ENCODE measurements around the gene NSD2. TPM values are rescaled to one million over a fixed set of nuclear protein-coding genes. Genes with fewer than 3 reads are reported as not detected.
A peak's percentile ranks its signal among the peaks of the same experiment; 100 is the strongest.

Gene NSD2
- total RNA-seq, 1 donor from 2014 or later = 176 TPM

DNA sequence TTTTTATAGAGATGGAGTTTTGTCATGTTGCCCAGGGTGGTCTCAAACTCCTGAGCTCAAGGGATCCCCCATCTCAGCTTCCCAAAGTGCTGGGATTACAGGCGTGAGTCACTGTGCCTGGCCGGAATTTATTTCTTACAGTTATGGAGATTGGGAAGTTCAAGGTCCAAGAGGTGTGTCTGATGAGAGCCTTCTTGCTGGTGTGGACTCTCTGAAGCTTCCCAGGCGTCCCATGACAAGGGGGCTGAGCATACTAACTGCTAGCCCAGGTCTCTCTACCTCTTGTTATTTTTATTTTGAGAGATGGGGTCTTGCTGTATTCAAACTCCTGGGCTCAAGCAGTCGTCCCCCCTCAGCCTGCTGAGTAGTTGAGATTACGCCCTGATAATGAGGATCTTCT, 2.9 kb upstream of the NSD2 start:
- peaks cover 45% of the 10 kb centered on the region for H3K4me1 ChIP-seq
- Mint-ChIP-seq H3K27ac (no peak overlapping the region), H3K27me3 (ENCODE audit: insufficient read depth, low read depth) (peaks cover 8% of the 10 kb centered on the region), H3K36me3 (no peaks in the 10 kb centered on the region), H3K4me1 (peaks cover 59% of the 10 kb centered on the region), H3K9me3 (no peaks in the 10 kb centered on the region), H3K4me3 (peak overlapping the region; percentile 69)
- peaks cover 54% of the 10 kb centered on the region for H3K27me3 ChIP-seq
- no peaks in the 10 kb centered on the region for H3K36me3 ChIP-seq
- H3F3A ChIP-seq (ENCODE audit: low read depth) = peaks cover 46% of the 10 kb centered on the region
- peaks cover 30% of the 10 kb centered on the region for H4K20me1 ChIP-seq (ENCODE audit: low read depth)
- H3K79me2 ChIP-seq (ENCODE audit: low read depth) = peaks cover 15% of the 10 kb centered on the region
- no peak overlapping the region for H2AFZ ChIP-seq (replicated peaks)
- DNase-seq (ENCODE audit: low spot score) = no peak
- H3K9ac ChIP-seq = no peak overlapping the region
- H3K4me2 ChIP-seq = no peak overlapping the region
- H3K4me3 ChIP-seq = no peak overlapping the region
- TF ChIP-seq EZH2 (IDR thresholded peaks at IDR 0.05) (no peak), EZH2phosphoT487 (IDR thresholded peaks at IDR 0.05) (no peak)
- TF ChIP-seq, protein P1, sequence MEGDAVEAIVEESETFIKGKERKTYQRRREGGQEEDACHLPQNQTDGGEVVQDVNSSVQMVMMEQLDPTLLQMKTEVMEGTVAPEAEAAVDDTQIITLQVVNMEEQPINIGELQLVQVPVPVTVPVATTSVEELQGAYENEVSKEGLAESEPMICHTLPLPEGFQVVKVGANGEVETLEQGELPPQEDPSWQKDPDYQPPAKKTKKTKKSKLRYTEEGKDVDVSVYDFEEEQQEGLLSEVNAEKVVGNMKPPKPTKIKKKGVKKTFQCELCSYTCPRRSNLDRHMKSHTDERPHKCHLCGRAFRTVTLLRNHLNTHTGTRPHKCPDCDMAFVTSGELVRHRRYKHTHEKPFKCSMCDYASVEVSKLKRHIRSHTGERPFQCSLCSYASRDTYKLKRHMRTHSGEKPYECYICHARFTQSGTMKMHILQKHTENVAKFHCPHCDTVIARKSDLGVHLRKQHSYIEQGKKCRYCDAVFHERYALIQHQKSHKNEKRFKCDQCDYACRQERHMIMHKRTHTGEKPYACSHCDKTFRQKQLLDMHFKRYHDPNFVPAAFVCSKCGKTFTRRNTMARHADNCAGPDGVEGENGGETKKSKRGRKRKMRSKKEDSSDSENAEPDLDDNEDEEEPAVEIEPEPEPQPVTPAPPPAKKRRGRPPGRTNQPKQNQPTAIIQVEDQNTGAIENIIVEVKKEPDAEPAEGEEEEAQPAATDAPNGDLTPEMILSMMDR (IDR thresholded peaks at IDR 0.05) = no peak
- H3K27ac ChIP-seq = no peak overlapping the region
- H3K9me3 ChIP-seq (ENCODE audit: low read depth) = no peaks in the 10 kb centered on the region

DNA sequence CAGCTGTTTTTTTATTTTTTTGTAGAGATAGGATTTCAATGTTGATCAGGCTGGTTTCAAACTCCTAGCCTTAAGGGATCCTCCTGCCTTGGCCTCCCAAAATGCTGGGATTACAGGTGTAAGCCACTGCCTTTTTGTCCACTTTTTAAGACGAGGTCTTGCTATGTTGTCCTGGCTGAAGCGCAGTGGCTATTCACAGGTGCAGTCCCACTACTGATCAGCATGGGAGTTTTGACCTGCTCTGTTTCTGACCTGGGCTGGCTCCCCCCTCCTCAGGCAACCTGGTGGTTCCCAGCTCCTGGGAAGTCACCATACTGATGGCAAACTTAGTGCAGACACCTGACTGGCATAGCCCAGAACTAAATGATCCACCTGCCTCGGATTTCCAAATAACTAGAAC, 2.3 kb upstream of the NSD2 start:
- Mint-ChIP-seq H3K36me3 (no peaks in the 10 kb centered on the region), H3K27me3 (ENCODE audit: insufficient read depth, low read depth) (peaks cover 7% of the 10 kb centered on the region), H3K4me1 (peaks cover 59% of the 10 kb centered on the region), H3K9me3 (no peaks in the 10 kb centered on the region), H3K4me3 (peak overlapping the region; percentile 69), H3K27ac (no peak overlapping the region)
- no peak overlapping the region for H3K4me2 ChIP-seq
- no peak overlapping the region for H3K27ac ChIP-seq
- DNase-seq (ENCODE audit: low spot score) = no peak
- H3K4me1 ChIP-seq = peaks cover 45% of the 10 kb centered on the region
- no peak overlapping the region for H2AFZ ChIP-seq (replicated peaks)
- peaks cover 21% of the 10 kb centered on the region for H3K79me2 ChIP-seq (ENCODE audit: low read depth)
- no peaks in the 10 kb centered on the region for H3K9me3 ChIP-seq (ENCODE audit: low read depth)
- H3K36me3 ChIP-seq = no peaks in the 10 kb centered on the region
- TF ChIP-seq EZH2phosphoT487 (IDR thresholded peaks at IDR 0.05) = no peak
- TF ChIP-seq EZH2 (IDR thresholded peaks at IDR 0.05) = no peak
- TF ChIP-seq, protein P1 (IDR thresholded peaks at IDR 0.05) = no peak
- peaks cover 48% of the 10 kb centered on the region for H3K27me3 ChIP-seq
- H4K20me1 ChIP-seq (ENCODE audit: low read depth) = peaks cover 30% of the 10 kb centered on the region
- H3F3A ChIP-seq (ENCODE audit: low read depth) = peaks cover 47% of the 10 kb centered on the region
- H3K9ac ChIP-seq = no peak overlapping the region
- no peak overlapping the region for H3K4me3 ChIP-seq

DNA sequence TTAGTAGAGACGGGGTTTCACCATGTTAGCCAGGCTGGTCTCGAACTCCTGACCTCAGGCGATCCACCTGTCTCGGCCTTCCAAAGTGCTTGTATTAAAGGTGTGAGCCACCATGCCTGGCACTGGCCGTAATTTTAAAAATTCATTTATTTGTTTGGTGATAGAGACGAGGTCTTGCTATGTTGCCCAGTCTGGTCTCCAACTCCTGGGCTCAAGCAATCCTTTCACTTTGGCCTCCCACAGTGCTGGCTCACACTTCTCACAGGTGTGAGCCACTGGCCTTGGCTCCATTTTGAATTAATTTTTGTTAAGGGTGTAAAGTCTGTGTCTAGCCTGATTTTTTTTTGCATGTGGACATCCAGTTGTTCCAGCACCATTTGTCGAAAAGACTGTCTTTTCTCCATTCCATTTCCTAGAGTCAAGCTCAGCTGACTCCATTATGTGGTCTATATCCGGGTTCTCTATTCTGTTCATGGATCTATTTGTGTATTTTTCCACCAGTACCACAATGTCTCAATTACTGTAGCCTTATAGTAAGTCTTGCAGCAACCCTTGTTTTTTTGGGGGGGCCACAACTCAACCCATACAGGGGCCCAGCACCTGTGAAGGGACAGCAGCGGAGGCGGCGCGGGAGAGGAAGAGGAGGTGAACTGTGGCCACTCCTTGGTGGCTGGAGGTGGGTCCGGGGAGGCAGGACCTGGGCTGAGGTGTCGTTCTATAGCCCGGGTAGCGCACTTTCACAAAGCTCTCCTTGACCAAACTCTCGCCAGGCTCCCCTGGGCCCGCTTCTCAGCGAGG, 1.5 kb upstream of the NSD2 start:
- H2AFZ ChIP-seq (replicated peaks) = peak overlapping the region; percentile 90
- H3K27ac ChIP-seq = no peak overlapping the region
- peaks cover 41% of the 10 kb centered on the region for H3K4me1 ChIP-seq
- peaks cover 29% of the 10 kb centered on the region for H3K79me2 ChIP-seq (ENCODE audit: low read depth)
- H3K27me3 ChIP-seq = peaks cover 46% of the 10 kb centered on the region
- H3F3A ChIP-seq (ENCODE audit: low read depth) = peaks cover 41% of the 10 kb centered on the region
- peak overlapping the region; percentile 77 for H3K4me2 ChIP-seq
- peak overlapping the region; percentile 66 for H3K4me3 ChIP-seq
- Mint-ChIP-seq H3K36me3 (no peaks in the 10 kb centered on the region), H3K27ac (peak overlapping the region; percentile 10), H3K27me3 (ENCODE audit: insufficient read depth, low read depth) (peaks cover 10% of the 10 kb centered on the region), H3K9me3 (no peaks in the 10 kb centered on the region), H3K4me3 (peak overlapping the region; percentile 82), H3K4me1 (peaks cover 60% of the 10 kb centered on the region)
- TF ChIP-seq EZH2phosphoT487 (IDR thresholded peaks at IDR 0.05) = no peak
- TF ChIP-seq EZH2 (IDR thresholded peaks at IDR 0.05) = no peak
- TF ChIP-seq, protein P1 (IDR thresholded peaks at IDR 0.05) = no peak
- H3K9me3 ChIP-seq (ENCODE audit: low read depth) = no peaks in the 10 kb centered on the region
- peaks cover 32% of the 10 kb centered on the region for H4K20me1 ChIP-seq (ENCODE audit: low read depth)
- no peaks in the 10 kb centered on the region for H3K36me3 ChIP-seq
- DNase-seq (ENCODE audit: low spot score) = no peak
- H3K9ac ChIP-seq = no peak overlapping the region
